ENCODE data around the gene ACSL1. TPM values are rescaled to one million over a fixed set of nuclear protein-coding genes. Genes with fewer than 3 reads are reported as not detected.
A peak's percentile ranks its signal among the peaks of the same experiment; 100 is the strongest.
"Not testable (repeated sequence)": the region's sequence is repeated elsewhere in the genome, so short reads cannot be mapped to it uniquely, and the experiment has no call there.

The ACSL1 gene
- total RNA-seq, 1 experiment from 2014 or later: 42.8 TPM

GRCh38 chr4:184745831-184746795, 79.7 kb downstream of the ACSL1 start:
- DNase-seq (ENCODE audit: low read depth): peak; percentile 47
- in situ Hi-C loops (cut with HindIII; ENCODE audit: low pct_unique_long_range_greater_than_20kb, low sequenced_read_pairs): no loop called here

DNA sequence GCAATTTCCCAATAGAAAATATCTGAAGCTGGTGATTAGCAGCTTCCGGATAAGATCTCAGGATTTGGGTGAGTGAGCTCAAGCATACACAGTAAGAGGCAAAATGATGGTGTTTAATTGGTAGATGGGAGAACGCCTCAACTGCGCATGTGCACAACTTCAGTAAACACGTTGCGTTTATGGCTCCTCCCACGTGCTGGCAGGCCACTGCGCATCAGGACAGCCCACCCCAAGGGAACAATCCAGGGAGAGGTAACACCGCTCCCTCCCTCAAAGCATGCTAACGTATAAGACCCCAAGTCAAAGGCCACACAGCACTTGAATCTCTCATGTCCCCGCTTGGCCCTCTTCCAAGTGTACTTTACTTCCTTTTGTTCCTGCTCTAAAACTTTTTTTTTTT, 81.5 kb downstream of the ACSL1 start:
- no peak for DNase-seq (ENCODE audit: low read depth)
- in situ Hi-C loops (cut with HindIII; ENCODE audit: low pct_unique_long_range_greater_than_20kb, low sequenced_read_pairs): no loop called here

DNA sequence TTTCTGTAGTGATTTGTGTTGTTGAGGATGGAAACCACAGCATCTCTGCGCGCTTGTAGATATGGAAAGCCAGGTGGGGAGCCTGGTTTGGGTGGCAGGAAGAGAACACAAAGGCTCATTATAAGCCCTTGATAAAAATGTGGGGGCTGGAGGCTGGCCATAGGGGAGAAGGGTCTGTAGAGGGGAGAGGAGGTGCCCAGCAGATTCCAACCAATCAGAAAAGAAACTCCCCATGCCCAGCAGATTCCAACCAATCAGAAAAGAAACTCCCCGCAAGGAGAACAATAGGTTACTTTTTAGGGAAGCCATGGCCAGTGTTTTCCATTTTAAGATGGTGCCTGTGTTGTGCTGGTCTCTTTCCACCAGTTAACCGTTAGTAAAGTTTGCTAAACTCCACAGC, 82.1 kb downstream of the ACSL1 start:
- in situ Hi-C loops (cut with HindIII; ENCODE audit: low pct_unique_long_range_greater_than_20kb, low sequenced_read_pairs): no loop called here
- DNase-seq (ENCODE audit: low read depth): no peak

GRCh38 chr4:184741651-184742050, 84.1 kb downstream of the ACSL1 start:
- in situ Hi-C loops (cut with HindIII; ENCODE audit: low pct_unique_long_range_greater_than_20kb, low sequenced_read_pairs): not testable (repeated sequence)

GRCh38 chr4:184740980-184741391, 84.8 kb downstream of the ACSL1 start:
- in situ Hi-C loops (cut with HindIII; ENCODE audit: low pct_unique_long_range_greater_than_20kb, low sequenced_read_pairs): no loop called here
- no peak for DNase-seq (ENCODE audit: low read depth)

More at GRCh38 chr4:184741651-184742050, 84.1 kb downstream of the ACSL1 start:
- not testable (repeated sequence) for DNase-seq (ENCODE audit: low read depth)

DNA sequence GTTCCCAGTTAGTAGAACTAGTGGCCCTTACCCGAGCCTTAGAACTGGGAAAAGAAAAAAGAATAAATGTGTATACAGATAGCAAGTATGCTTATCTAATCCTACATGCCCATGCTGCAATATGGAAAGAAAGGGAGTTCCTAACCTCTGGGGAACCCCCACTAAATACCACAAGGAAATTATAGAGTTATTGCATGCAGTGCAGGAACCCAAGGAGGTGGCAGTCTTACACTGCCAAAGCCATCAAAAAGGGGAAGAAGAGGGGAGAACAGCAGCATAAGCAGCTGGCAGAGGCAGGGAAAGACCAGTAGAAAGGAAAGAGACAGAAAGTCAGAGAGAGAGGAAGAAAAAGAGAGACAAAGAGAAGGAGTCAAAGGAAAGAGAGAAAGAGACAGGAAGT, 86.2 kb downstream of the ACSL1 start:
- DNase-seq (ENCODE audit: low read depth); in situ Hi-C loops (cut with HindIII; ENCODE audit: low pct_unique_long_range_greater_than_20kb, low sequenced_read_pairs): not testable (repeated sequence)

DNA sequence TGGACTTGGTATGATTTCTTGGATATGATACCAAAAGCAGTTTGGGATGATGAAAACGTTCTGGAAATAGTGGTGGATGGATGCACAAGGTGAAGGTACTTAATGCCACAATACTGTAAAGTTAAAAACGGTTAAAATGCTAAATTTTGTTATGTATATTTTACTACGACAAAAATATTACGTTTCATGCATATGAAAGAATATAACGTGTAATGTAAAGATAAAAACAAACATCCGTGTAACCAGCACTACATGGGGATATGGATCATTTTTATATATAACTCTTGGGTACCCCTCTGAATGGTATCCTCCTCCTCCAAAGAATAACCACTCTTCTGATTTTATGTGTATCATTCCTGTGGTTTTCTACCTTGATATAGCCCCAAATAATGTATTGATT, 91.0 kb downstream of the ACSL1 start:
- DNase-seq (ENCODE audit: low read depth): no peak
- in situ Hi-C loops (cut with HindIII; ENCODE audit: low pct_unique_long_range_greater_than_20kb, low sequenced_read_pairs): no loop called here

DNA sequence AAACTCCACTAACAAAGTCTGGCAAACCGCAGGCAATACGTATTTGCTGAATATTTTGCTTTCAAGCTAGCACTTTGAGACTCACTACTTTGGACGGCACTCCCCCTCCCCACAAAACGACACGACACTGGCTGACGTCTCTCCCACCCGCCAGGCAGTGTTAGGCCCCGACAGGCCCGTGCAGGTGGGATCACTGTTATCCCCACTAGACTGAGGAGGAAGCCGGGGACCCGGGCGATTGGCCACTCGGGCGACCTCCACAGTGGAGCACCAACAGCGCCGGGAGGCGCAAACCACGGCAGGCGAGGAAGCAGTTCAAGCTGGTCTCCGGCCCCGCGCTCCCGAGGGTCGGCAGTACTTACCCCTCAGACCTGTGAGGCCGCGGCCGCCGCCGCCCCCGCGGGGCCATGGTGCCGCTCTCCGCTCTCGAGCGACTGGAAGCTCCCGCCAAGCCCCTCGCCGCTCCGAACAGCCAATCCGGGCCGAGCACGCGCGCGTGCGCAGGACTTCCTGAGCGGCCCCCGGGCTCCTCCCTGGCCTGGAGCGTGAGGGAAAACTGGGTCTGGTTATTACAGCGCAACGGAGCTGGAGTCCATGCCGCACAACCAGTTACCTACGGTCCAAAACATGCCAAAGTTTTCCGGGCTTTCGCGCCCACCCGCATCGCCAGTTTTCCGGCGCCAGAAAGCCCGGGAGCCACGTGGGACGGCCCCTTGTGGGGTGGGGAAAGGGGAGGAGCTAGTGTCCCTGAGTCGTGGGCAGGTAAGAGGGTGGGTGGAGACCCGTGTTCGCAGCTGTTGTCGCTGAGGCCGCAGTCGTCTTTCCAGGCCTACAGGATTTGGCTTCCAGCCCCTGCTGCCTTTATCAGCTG, 91.9 kb downstream of the ACSL1 start, which contains the start of gene CENPU:
Gene CENPU (minus strand): TSS at position 443 of the 871 bp plus-strand sequence. CDS start 34 bp downstream, at position 409.
- in situ Hi-C loops (cut with HindIII; ENCODE audit: low pct_unique_long_range_greater_than_20kb, low sequenced_read_pairs): no loop called here
- peak; percentile 98 for DNase-seq (ENCODE audit: low read depth)

DNA sequence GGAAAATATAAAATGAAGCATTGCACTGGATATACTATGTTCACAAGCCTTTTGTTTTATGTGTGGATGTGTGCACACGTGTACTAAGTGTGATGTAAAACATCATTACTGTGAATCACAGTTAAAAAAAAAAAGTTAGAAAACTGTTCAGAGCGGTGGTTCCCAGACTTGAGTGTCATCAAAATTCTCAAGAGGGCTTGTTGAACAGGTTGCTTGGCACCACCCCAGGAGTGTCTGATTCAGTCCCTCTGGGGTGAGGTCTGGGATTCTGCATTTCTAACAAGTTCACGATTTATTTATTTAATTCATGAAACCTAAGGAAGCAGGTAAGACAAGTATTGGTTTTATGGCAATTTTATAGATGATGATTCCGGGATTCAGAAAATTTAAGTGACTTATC, 93.6 kb downstream of the ACSL1 start:
- in situ Hi-C loops (cut with HindIII; ENCODE audit: low pct_unique_long_range_greater_than_20kb, low sequenced_read_pairs): no loop called here
- no peak for DNase-seq (ENCODE audit: low read depth)

DNA sequence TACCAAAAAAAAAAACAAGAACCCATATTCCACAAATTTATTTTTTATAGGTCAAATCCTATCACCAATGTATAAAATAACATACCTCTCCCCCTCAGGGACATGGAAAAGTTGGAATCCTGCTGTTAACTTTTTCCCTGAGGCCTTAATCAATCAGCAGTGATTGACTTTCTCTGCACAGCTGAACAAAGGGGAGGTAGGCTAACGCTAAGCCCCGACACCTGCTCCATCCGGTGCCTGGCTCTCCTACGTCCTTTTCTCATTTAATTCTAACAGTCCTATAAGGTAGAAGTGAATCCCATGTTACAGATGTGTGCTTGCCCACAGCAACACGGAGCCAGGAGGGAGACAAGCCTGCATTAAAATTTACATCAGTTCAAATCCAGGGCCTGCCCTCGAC, 94.7 kb downstream of the ACSL1 start:
- in situ Hi-C loops (cut with HindIII; ENCODE audit: low pct_unique_long_range_greater_than_20kb, low sequenced_read_pairs): no loop called here
- no peak for DNase-seq (ENCODE audit: low read depth)

GRCh38 chr4:184729946-184730345, 95.8 kb downstream of the ACSL1 start:
- in situ Hi-C loops (cut with HindIII; ENCODE audit: low pct_unique_long_range_greater_than_20kb, low sequenced_read_pairs): no loop called here
- DNase-seq (ENCODE audit: low read depth): no peak

GRCh38 chr4:184728858-184729257, 96.9 kb downstream of the ACSL1 start:
- DNase-seq (ENCODE audit: low read depth): no peak

DNA sequence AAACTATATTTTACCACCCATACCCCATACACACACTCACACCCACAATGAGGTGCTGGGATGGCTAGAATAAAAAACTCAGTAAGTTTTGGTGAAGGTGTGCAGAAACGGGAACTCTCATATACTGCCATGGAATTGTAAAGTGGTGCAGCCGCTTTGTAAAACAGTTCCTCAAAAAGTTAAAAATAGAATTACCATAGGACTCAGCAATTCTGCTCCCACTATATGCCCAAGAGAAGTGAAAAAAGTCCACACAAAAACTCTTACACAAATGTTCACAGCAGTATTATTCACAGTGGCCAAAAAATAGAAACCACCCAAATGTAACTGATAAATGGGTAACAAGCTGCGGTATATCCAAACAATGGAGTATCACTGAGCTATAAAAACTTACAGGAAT, 98.3 kb downstream of the ACSL1 start:
- in situ Hi-C loops (cut with HindIII; ENCODE audit: low pct_unique_long_range_greater_than_20kb, low sequenced_read_pairs): no loop called here
- DNase-seq (ENCODE audit: low read depth): no peak

More at GRCh38 chr4:184728858-184729257, 96.9 kb downstream of the ACSL1 start:
- in situ Hi-C loops (cut with HindIII; ENCODE audit: low pct_unique_long_range_greater_than_20kb, low sequenced_read_pairs): no loop called here

DNA sequence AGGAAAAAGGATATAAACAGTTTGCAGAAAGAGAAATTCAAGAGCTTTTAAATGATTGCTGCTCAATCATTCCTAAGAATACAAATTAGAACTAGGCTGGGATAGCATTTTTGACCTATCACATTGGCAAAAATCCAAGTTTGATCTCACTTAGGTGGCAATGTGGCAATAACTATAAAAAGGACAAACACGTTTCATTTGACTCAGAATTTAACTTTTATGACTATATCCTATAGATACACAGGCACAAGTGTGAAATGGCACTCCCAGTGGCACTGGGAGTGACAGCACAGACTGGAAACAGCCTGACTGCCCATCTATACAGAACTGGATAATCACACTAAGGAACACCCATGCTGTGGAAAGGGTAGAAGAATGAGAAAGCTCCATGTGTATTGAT, 103.0 kb downstream of the ACSL1 start:
- in situ Hi-C loops (cut with HindIII; ENCODE audit: low pct_unique_long_range_greater_than_20kb, low sequenced_read_pairs): no loop called here
- no peak for DNase-seq (ENCODE audit: low read depth)

GRCh38 chr4:184721254-184721653, 104.5 kb downstream of the ACSL1 start:
- in situ Hi-C loops (cut with HindIII; ENCODE audit: low pct_unique_long_range_greater_than_20kb, low sequenced_read_pairs): no loop called here
- DNase-seq (ENCODE audit: low read depth): no peak

GRCh38 chr4:184719407-184719806, 106.4 kb downstream of the ACSL1 start:
- in situ Hi-C loops (cut with HindIII; ENCODE audit: low pct_unique_long_range_greater_than_20kb, low sequenced_read_pairs): no loop called here
- no peak for DNase-seq (ENCODE audit: low read depth)

DNA sequence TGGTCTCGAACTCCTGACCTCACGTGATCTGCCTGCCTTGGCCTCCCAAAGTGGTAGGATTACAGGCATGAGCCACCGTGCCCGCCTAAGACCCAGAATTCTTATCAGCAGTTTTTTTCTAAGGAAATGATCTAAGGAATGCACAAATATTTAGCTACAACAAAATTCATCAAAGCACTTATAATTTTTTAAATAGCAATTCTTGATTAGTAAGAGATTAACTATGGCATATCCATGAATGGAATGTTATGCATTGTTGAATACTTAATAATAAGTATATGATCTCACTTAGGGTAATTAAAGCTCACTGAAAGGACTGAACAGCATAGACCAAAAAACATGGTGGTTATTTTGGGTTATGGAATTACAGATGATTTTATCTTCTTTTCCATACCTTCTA, 110.2 kb downstream of the ACSL1 start:
- no peak for DNase-seq (ENCODE audit: low read depth)
- in situ Hi-C loops (cut with HindIII; ENCODE audit: low pct_unique_long_range_greater_than_20kb, low sequenced_read_pairs): no loop called here

- in situ Hi-C loops (cut with HindIII; ENCODE audit: low pct_unique_long_range_greater_than_20kb, low sequenced_read_pairs): no loop called here
- DNase-seq (ENCODE audit: low read depth): no peak
Observed at GRCh38 chr4:184713887-184714286, 111.9 kb downstream of the ACSL1 start.

- in situ Hi-C loops (cut with HindIII; ENCODE audit: low pct_unique_long_range_greater_than_20kb, low sequenced_read_pairs): no loop called here
- no peak for DNase-seq (ENCODE audit: low read depth)
Observed at GRCh38 chr4:184712322-184712721, 113.4 kb downstream of the ACSL1 start.
